NCI-H2081 treated with DMSO at 0.1 percent for 48 hours (cell line): ENCODE measurements around the gene GPR158.

Source experiments
- DNase-seq: peaks from one replicate; lab custom pipeline; 2025; lab: John Stamatoyannopoulos, UW

Gene GPR158

DNA sequence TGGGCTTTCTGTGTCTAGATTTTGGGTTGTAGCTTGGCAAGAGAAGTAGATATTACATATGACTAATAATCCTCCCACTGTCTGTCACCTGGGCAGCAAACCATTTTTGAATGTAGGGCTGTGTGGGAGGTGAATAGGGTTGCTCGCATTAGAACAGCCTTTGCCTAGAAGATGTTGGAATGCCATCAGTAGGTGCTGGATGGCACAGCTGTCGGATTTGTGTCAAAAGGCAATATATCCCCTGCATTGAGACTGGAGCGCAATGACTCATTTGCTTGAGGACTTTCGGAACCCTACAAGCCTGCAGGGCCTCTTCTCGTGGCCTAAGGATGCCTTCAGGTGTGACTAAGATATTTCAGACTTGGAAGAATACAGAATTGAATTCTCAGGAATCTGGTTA, 323.8 kb downstream of the GPR158 start:
- no peak for DNase-seq

GRCh38 chr10:25501912-25502311, 327.1 kb downstream of the GPR158 start:
- DNase-seq = no peak

GRCh38 chr10:25502453-25502852, 327.7 kb downstream of the GPR158 start:
- DNase-seq = no peak

- no peak for DNase-seq
These were observed 329.5 kb downstream of the GPR158 start for GRCh38 chr10:25504306-25504705.

DNA sequence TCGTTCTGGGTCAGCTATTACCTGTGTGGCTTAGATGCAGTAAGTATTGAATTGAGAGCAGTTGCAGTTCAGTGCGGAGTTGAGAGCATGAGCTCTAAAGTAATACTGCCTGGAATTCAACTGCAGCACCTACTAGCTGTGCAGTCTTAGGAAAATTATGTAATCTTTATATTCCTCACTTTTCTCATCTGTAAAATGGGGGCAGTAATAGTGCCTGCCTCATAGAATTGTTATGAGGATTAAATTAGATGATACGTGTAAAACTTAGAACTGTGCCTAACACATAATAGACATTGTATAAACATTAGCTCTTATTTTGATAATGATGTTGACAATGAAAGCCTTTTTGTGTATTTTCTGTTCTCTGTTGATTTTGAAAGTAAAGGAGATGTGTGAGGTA, 330.0 kb downstream of the GPR158 start:
- DNase-seq = no peak

DNA sequence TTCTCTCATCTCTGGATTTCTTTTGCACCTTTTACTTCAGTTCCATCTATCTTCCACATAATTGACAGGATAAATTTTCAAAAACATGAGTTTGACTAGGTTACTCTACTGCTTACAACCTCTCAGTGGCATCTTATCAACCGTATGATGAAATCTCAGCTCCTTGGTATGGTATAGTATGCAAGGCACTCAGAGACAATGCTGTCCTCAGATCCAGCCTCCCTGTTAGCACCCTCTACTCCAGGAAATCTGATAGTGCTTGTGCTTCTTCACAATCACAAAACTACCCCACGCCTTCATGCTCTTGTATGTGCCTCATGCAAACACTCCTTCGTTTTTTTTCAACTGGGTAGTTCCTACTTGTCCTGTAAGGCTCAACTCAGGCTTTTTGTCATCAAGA, 330.7 kb downstream of the GPR158 start:
- DNase-seq = no peak

DNA sequence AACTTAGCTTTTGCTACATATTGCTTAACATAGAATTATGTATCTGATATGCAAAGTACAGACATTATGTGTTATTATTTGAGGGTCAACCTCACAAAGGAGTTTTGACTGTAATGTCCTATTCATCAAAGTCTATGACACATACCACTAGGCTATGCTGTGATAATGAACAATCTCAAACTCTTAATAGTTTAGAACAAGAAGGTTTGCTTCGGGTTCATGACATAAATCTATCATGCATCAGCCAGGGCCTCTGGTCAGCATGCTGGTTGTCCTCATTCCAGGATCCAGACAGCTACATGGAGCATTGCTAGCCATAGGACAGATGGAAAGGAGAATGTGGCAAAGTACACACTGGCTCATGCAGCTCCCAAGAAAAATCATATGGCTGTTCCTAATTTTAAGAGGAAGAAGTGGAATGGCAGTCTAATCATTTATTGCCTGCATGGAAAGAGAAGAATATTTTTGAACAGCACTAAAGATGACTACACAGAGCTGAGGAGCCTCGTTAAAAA, 332.1 kb downstream of the GPR158 start:
- DNase-seq = no peak

DNA sequence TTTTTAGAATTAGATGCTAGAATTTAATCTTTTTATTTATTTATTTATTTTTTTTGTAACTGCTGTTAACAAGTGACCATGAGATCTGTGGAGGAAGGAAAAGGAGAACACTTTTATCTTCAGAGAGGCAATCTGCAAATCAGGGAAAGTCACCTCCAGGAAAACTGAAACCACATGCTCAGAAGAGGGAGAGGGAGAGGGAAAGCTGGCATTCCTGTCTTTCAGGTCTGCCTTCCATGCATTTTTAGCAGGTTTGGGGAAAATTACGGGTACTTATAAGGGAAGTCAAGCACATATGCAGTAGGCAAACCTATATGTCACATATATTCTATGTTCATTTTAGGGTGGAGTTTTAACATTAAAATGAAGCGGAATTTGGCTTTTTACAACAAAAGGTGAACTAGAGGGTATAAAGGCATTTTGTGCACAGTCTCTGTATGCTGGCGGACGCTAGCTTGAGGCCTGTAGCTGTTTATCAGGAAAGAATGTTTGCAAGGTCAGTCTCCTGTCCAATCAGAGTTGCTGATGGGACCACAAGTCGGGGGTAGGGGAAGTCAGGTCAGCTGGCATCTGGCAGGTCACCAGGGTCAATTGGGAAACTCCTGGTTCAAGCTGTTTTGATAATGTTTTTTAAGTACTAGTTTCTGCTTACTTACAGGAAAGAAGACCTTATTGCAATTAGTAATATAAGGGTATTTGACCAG, 333.5 kb downstream of the GPR158 start:
- DNase-seq = no peak

GRCh38 chr10:25509151-25509550, 334.4 kb downstream of the GPR158 start:
- DNase-seq = no peak

DNA sequence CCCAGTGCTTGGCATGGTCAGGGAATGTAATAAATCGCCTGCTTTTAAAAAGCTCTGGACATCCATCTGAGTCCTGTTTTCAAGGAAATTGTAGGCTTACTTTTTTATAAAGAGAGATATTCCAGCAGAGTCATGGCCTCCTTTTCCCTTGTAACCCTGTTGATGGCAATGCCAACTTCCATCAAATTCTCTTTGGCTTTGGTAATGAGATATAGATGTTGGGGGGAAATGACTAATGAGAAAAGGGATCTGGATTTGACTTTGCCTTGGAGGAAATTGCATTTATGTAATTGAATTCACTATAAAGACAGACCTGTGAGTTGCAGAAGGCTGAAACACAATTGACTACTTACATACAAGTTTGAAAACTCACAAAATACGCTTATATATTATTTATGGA, 347.5 kb downstream of the GPR158 start:
- no peak for DNase-seq

- no peak for DNase-seq
These were observed 348.3 kb downstream of the GPR158 start for GRCh38 chr10:25522946-25523608.

DNA sequence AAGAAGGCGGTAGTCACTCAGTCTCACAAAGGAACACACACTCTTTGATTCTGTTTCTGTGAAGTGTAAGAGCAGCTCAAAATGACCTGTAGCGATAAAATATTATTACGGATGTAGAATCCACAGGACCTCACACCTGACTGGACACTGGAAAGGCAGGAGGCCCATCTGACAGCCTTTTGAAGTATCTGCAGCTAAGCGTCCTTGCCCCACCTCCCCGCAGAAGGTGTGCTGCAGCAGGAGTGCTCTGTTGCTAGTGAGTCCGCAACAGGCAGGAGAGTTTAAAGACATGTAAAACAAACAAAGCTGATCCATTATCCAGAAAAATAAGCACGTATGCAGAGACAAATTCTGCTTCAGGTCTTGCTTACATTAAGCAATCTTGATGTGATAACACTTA, 355.5 kb downstream of the GPR158 start:
- DNase-seq = no peak

GRCh38 chr10:25531457-25532061, 356.8 kb downstream of the GPR158 start:
- DNase-seq = no peak

DNA sequence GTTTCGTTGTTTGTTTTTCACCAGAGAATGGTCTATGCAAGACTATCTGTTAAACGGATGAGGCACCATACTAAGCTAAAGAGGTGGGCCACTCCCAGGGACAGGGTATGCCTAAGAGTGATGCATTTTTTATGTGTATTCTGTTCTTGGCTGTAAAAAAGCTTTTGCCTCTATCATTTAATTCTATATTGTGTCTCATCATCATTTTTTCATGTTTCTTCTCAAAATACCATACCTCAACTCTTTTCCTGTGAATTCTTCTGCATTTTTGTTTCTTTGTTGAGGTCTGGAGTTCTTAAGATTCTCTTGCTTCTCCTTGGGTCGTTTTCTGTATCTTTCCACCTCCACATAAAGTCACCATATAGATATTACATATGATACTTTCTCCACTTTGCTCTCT, 357.4 kb downstream of the GPR158 start:
- DNase-seq = no peak

DNA sequence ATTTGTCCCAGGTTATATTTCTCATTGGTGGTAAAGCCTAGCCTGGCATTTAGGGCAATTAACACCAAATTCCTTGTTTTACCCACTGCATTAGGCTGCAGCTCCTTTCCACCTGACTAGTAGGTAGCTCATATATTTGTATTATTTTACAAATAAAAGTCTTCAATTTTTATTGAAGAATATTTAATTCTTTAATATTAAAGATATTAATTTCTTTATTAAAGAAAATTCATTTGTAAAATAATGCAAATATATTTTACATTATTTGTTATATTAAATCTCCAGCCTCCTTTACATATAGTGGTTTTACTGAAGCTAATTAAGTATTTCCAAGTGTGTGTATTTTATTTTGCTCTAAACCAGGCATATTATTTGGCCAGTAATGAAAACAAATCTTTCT, 361.2 kb downstream of the GPR158 start:
- DNase-seq = no peak

- no peak for DNase-seq
These were observed 372.6 kb downstream of the GPR158 start for GRCh38 chr10:25547382-25547781.

DNA sequence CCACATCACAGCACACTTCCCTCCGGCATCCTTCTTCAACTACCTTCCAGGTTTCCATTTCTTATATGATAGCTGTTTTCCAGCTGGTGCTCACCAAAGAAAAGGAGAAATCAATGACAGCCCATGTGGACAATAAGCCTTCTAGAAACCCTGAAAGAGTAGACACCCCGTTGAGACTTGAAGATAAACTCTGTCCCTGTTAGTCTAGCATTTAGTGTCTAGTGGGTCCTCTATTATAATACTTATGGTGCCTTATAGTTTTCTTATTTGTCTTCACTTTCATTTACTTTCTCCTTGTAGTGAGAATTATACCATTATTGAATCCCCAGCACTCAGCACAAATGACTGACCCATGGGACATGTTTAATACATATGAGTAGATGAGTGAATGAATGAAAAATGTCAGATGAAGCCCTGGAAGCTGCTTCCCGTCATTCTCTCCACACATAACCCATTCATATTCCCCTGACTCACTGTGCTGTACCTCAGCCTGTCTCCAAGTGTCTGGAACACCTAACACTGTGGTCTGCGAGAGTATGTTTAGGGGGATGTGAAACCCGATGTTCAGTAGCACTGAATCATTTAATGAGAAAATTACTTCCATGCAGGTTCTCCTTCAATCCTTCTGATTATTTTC, 377.6 kb downstream of the GPR158 start:
- no peak for DNase-seq

- DNase-seq = no peak
These were observed 381.1 kb downstream of the GPR158 start for GRCh38 chr10:25555865-25556264.

GRCh38 chr10:25556457-25556856, 381.7 kb downstream of the GPR158 start:
- no peak for DNase-seq

DNA sequence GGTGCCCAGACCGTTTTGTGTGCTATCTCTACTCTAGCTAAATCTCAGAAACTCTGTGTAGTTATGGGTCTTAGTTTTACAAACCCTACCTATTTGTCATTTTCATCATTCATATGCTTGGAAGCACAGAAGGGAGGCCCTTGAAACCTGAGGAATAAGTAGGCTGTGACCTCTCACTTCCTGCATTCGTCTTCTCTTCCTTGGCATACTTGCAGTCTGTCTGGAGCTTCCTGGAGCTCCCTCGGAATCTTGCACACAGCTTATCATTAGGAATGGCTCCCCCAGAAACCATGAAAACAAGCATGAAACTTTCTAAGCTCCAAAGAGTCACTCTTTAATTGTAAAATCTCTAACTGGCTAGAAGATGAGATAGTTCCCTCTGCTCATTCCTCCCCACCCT, 382.3 kb downstream of the GPR158 start:
- no peak for DNase-seq

GRCh38 chr10:25561758-25562157, 387.0 kb downstream of the GPR158 start:
- DNase-seq = no peak

DNA sequence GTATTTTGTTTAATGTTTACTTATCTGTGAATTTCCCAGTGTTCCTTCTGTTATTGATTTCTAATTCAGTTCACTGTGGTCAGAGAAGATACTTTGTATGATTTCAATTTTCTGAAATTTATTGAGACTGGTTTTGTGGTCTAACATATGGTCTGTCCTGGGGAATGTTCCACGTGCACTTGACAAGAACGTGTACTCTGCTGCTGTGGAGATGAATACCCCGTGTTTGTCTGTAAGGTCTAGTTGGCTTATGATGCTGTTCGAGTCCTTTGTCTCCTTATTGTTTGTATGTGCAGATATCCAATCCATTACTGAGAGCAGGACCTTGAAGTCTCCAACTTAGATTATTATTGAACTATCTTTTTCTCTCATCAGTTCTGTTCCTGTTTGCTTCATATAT, 387.7 kb downstream of the GPR158 start:
- DNase-seq = no peak

DNA sequence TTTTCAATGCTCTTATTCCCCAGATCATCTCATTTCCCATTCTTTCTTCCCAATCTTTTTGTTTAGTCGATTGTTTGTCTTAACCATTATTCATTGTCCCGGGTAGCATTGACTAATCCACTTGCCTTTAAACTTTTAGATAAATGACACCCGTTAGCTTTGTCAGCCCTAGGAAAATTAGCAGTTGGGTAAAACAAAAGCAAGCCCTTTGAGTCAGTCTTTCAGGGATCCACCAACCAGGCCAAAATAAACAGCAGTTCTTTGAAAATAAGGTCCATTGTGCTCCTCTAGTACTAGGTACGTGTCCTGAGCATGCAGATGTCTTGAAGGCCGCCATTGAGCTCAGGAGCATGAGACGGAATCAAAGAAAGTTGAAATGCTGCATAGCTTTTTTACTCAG, 389.6 kb downstream of the GPR158 start:
- DNase-seq = no peak
